Left lung (tissue), 10 donors: ENCODE data around the gene HPSE2. TPM values are rescaled to one million over a fixed set of nuclear protein-coding genes. Genes with fewer than 3 reads are reported as not detected.

Source experiments
- ATAC-seq: fragments of 200-7000 bp; cut with Tn5 transposase; one replicate; pipeline ENCODE4 v1.9.1; 2020; ENCODE audit warnings: moderate library complexity
- DNase-seq, 4 donors: peaks; one replicate each; pipeline ENCODE4 v3.0.0-alpha.2; 2013 to 2020
- H3K27ac ChIP-seq, 2 donors: fragments of 200-600 bp; sonication (generic) in 1 of 2; one replicate each; pipeline versions ENCODE4 v1.5.0 to v1.8.0; 2020 to 2021
- H3K27me3 ChIP-seq, 2 donors: fragments of 200-600 bp; sonication (generic) in 1 of 2; one replicate each; pipeline versions ENCODE4 v1.5.0 to v1.8.0; 2020 to 2021
- H3K36me3 ChIP-seq, 2 donors: fragments of 200-600 bp; sonication (generic) in 1 of 2; one replicate each; pipeline versions ENCODE4 v1.5.0 to v1.8.0; 2020 to 2021
- H3K4me1 ChIP-seq, 2 donors: fragments of 200-600 bp; one replicate each; pipeline ENCODE4 v1.8.0; 2021
- H3K4me3 ChIP-seq, 2 donors: fragments of 200-600 bp; sonication (generic) in 1 of 2; one replicate each; pipeline versions ENCODE4 v1.5.0 to v1.8.0; 2020 to 2021; ENCODE audit warnings: mild to moderate bottlenecking in 1 of 2
- H3K9me3 ChIP-seq, 2 donors: fragments of 200-600 bp; sonication (generic) in 1 of 2; one replicate each; pipeline versions ENCODE4 v1.5.0 to v1.8.0; 2020 to 2021
- intact Hi-C, 2 donors: fragments of 100-400 bp; cut with DNase I; formaldehyde crosslinking; loops; one replicate each; pipeline versions ENCODE4 v1.11.2 to v1.14.2; 2022
- polyA plus RNA-seq, 6 donors: library from polyadenylated mRNA; unstranded; fragments of 120-200 nt; gene quantifications; one replicate each; pipeline ENCODE4 v1.2.1, GENCODE V29; 2013; ENCODE audit not compliant: insufficient read length in 6 of 6
- total RNA-seq, 2 donors: library from RNA; stranded (reverse); fragmentation: NEBNext Ultra II Directional; extraction: Animal tissue kit (Norgen Biotek cat#: 25700); gene quantifications; one replicate each; pipeline ENCODE4 v1.2.1, GENCODE V29; 2021
- TF ChIP-seq, protein P1 (sequence below), 2 donors: fragments of 200-600 bp; sonication (generic) in 1 of 2; IDR thresholded peaks; one replicate each; pipeline versions ENCODE4 v1.5.0 to v1.8.0; 2021; ENCODE audit warnings: antibody characterized with exemption in 2 of 2
- donor health status: DM: no; HTN: yes; CAD: no.
- donor health status: DM: no; HTN: no; CAD: no.

Gene HPSE2
- total and polyA plus RNA-seq, 8 donors: 0.50 to 20.4 (median 12.1) TPM

DNA sequence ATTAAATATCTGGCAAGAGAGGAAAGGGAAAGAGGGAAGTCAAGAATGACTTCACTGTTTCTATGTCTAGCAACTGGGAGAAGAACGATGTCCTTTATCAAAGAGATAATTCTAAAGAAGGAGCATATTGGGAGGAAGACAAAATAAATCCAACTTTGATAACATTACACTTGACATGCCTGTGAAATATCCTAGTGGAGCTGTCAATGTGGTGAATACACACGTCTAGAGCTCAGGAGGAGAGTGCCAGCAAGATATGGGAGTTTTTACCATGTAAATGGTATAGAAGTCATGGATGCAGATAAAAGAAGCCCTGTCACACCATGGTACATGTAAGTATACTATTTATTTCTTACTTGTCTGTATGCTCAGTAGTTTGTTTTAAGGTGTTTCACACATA is 356.7 kb downstream of the HPSE2 start:
- H3K9me3 ChIP-seq: no peaks in the 10 kb centered on the region
- H3K36me3 ChIP-seq: no peaks in the 10 kb centered on the region
- H3K27me3 ChIP-seq: no peaks in the 10 kb centered on the region
- no peaks in the 10 kb centered on the region for H3K4me1 ChIP-seq
- no peak overlapping the region for H3K4me3 ChIP-seq
- TF ChIP-seq, protein P1, sequence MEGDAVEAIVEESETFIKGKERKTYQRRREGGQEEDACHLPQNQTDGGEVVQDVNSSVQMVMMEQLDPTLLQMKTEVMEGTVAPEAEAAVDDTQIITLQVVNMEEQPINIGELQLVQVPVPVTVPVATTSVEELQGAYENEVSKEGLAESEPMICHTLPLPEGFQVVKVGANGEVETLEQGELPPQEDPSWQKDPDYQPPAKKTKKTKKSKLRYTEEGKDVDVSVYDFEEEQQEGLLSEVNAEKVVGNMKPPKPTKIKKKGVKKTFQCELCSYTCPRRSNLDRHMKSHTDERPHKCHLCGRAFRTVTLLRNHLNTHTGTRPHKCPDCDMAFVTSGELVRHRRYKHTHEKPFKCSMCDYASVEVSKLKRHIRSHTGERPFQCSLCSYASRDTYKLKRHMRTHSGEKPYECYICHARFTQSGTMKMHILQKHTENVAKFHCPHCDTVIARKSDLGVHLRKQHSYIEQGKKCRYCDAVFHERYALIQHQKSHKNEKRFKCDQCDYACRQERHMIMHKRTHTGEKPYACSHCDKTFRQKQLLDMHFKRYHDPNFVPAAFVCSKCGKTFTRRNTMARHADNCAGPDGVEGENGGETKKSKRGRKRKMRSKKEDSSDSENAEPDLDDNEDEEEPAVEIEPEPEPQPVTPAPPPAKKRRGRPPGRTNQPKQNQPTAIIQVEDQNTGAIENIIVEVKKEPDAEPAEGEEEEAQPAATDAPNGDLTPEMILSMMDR (IDR thresholded peaks at IDR 0.05): no peak
- no peak overlapping the region for H3K27ac ChIP-seq
- intact Hi-C loops: no loop called here
- ATAC-seq (no peak), DNase-seq (no peak)

DNA sequence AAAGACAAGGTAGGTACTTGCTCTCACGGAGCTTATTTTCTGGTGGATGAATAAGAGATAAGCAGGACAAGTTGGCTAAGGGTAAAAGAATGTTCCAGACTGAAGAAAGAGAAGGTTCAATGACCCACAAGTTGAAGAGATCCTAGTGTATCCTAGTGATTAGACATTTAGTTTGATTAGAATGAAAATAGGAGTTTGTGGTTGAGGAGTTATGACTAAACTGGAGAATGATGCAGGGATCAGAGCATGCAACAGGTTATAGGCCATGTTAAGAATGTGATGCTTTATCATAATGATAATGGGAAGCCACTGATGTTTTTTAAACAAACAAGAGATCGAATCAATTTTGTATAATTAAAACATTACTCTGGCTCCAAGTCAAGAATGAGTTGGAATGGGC is 357.2 kb downstream of the HPSE2 start:
- DNase-seq: no peak
- H3K9me3 ChIP-seq: no peaks in the 10 kb centered on the region
- H3K36me3 ChIP-seq: no peaks in the 10 kb centered on the region
- TF ChIP-seq, protein P1 (IDR thresholded peaks at IDR 0.05): no peak
- H3K4me1 ChIP-seq: no peaks in the 10 kb centered on the region
- intact Hi-C loops: no loop called here
- H3K27me3 ChIP-seq: no peaks in the 10 kb centered on the region
- H3K4me3 ChIP-seq: no peak overlapping the region
- no peak overlapping the region for H3K27ac ChIP-seq
- no peak for ATAC-seq

- intact Hi-C loops: no loop called here
These were observed 373.7 kb downstream of the HPSE2 start for GRCh38 chr10:98861962-98862361.

GRCh38 chr10:98858525-98858924 is 377.1 kb downstream of the HPSE2 start:
- Histone ChIP-seq H3K27me3 (no peaks in the 10 kb centered on the region), H3K36me3 (no peaks in the 10 kb centered on the region), H3K9me3 (no peaks in the 10 kb centered on the region), H3K4me3 (no peak overlapping the region), H3K4me1 (no peaks in the 10 kb centered on the region), H3K27ac (no peak overlapping the region)
- no peak for ATAC-seq
- no peak for DNase-seq
- intact Hi-C loops: no loop called here
- TF ChIP-seq, protein P1 (IDR thresholded peaks at IDR 0.05): no peak

More at GRCh38 chr10:98861962-98862361, 373.7 kb downstream of the HPSE2 start:
- TF ChIP-seq, protein P1 (IDR thresholded peaks at IDR 0.05): no peak
- H3K4me3 ChIP-seq: no peak overlapping the region
- DNase-seq: no peak
- ATAC-seq: no peak
- no peak overlapping the region for H3K27ac ChIP-seq
- peaks cover 0 to 6% of the 10 kb centered on the region in 2 donors for H3K9me3 ChIP-seq
- H3K4me1 ChIP-seq: no peaks in the 10 kb centered on the region
- H3K36me3 ChIP-seq: no peaks in the 10 kb centered on the region
- no peaks in the 10 kb centered on the region for H3K27me3 ChIP-seq

- intact Hi-C loops: no loop called here
- Histone ChIP-seq H3K27me3 (no peaks in the 10 kb centered on the region), H3K4me1 (no peaks in the 10 kb centered on the region), H3K9me3 (no peaks in the 10 kb centered on the region), H3K36me3 (no peaks in the 10 kb centered on the region), H3K4me3 (no peak overlapping the region), H3K27ac (no peak overlapping the region)
- TF ChIP-seq, protein P1 (IDR thresholded peaks at IDR 0.05): no peak
- DNase-seq (no peak), ATAC-seq (no peak)
These were observed 380.1 kb downstream of the HPSE2 start for GRCh38 chr10:98855403-98856189.
